ENCODE measurements around the gene ST8SIA5.

Gene ST8SIA5

GRCh38 chr18:46719388-46719787, 37.5 kb downstream of the ST8SIA5 start:
- no peak overlapping the region for H3K27ac ChIP-seq (replicated peaks)
- no peaks in the 10 kb centered on the region for H3K27me3 ChIP-seq (ENCODE audit: insufficient read depth, poor library complexity, severe bottlenecking)
- H3K4me3 ChIP-seq (replicated peaks; ENCODE audit: insufficient read depth, low read length) = no peak overlapping the region
- DNase-seq (ENCODE audit: low read depth in 1 of 2, low spot score in 1 of 2) = no peak
- no peak for TF ChIP-seq GABPA (IDR thresholded peaks at IDR 0.05; ENCODE audit: low read depth)
- no peak for TF ChIP-seq SPI1 (IDR thresholded peaks at IDR 0.05; ENCODE audit: borderline replicate concordance, low read depth)
- TF ChIP-seq POLR2AphosphoS5 (IDR thresholded peaks at IDR 0.05; ENCODE audit: low read depth) = no peak
- TF ChIP-seq REST (IDR thresholded peaks at IDR 0.05; ENCODE audit: insufficient replicate concordance, low read depth) = no peak
- TF ChIP-seq CTCF (IDR thresholded peaks at IDR 0.05; ENCODE audit: insufficient read depth, low read length) = no peak

- DNase-seq (ENCODE audit: low read depth in 1 of 2, low spot score in 1 of 2) = peak in 1 of 2 experiments; percentile 6
- TF ChIP-seq POLR2AphosphoS5 (IDR thresholded peaks at IDR 0.05; ENCODE audit: low read depth) = no peak
- TF ChIP-seq REST (IDR thresholded peaks at IDR 0.05; ENCODE audit: insufficient replicate concordance, low read depth) = no peak
- no peak for TF ChIP-seq CTCF (IDR thresholded peaks at IDR 0.05; ENCODE audit: insufficient read depth, low read length)
- no peak for TF ChIP-seq GABPA (IDR thresholded peaks at IDR 0.05; ENCODE audit: low read depth)
- TF ChIP-seq SPI1 (IDR thresholded peaks at IDR 0.05; ENCODE audit: borderline replicate concordance, low read depth) = no peak
- Histone ChIP-seq H3K4me3 (replicated peaks; ENCODE audit: insufficient read depth, low read length) (no peak overlapping the region), H3K27ac (replicated peaks) (no peak overlapping the region), H3K27me3 (ENCODE audit: insufficient read depth, poor library complexity, severe bottlenecking) (peaks cover under 1% of the 10 kb centered on the region)
Measured at GRCh38 chr18:46718501-46719341, 38.1 kb downstream of the ST8SIA5 start.

- Histone ChIP-seq H3K4me3 (replicated peaks; ENCODE audit: insufficient read depth, low read length) (no peak overlapping the region), H3K27me3 (ENCODE audit: insufficient read depth, poor library complexity, severe bottlenecking) (peaks cover 14% of the 10 kb centered on the region), H3K27ac (replicated peaks) (no peak overlapping the region)
- no peak for TF ChIP-seq CTCF (IDR thresholded peaks at IDR 0.05; ENCODE audit: insufficient read depth, low read length)
- no peak for TF ChIP-seq SPI1 (IDR thresholded peaks at IDR 0.05; ENCODE audit: borderline replicate concordance, low read depth)
- TF ChIP-seq POLR2AphosphoS5 (IDR thresholded peaks at IDR 0.05; ENCODE audit: low read depth) = no peak
- no peak for TF ChIP-seq REST (IDR thresholded peaks at IDR 0.05; ENCODE audit: insufficient replicate concordance, low read depth)
- TF ChIP-seq GABPA (IDR thresholded peaks at IDR 0.05; ENCODE audit: low read depth) = no peak
- no peak for DNase-seq (ENCODE audit: low read depth in 1 of 2, low spot score in 1 of 2)
Measured at GRCh38 chr18:46716827-46717226, 40.0 kb downstream of the ST8SIA5 start.

Data from HL-60 (cell line).